Measurements from ENCODE around the gene SLC37A1. TPM values are rescaled to one million over a fixed set of nuclear protein-coding genes. Genes with fewer than 3 reads are reported as not detected.

Gene SLC37A1
- total RNA-seq, 3 donors from 2014 or later (not counting 1 experiment from before 2014, with no cell fraction given) = 24.8 to 25.8 (median 25.3) TPM

- no peak overlapping the region for H3K27ac Mint-ChIP-seq
- H3K4me3 ChIP-seq (ENCODE audit: low read length) = no peak overlapping the region
- peaks cover 25% of the 10 kb centered on the region for H3K36me3 ChIP-seq (ENCODE audit: control insufficient read depth, insufficient read depth, low read length)
- TF ChIP-seq, protein P1, sequence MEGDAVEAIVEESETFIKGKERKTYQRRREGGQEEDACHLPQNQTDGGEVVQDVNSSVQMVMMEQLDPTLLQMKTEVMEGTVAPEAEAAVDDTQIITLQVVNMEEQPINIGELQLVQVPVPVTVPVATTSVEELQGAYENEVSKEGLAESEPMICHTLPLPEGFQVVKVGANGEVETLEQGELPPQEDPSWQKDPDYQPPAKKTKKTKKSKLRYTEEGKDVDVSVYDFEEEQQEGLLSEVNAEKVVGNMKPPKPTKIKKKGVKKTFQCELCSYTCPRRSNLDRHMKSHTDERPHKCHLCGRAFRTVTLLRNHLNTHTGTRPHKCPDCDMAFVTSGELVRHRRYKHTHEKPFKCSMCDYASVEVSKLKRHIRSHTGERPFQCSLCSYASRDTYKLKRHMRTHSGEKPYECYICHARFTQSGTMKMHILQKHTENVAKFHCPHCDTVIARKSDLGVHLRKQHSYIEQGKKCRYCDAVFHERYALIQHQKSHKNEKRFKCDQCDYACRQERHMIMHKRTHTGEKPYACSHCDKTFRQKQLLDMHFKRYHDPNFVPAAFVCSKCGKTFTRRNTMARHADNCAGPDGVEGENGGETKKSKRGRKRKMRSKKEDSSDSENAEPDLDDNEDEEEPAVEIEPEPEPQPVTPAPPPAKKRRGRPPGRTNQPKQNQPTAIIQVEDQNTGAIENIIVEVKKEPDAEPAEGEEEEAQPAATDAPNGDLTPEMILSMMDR (IDR thresholded peaks at IDR 0.05) = no peak
- intact Hi-C loops (cut with micrococcal nuclease) = no loop called here
- H3K4me3 Mint-ChIP-seq = no peak overlapping the region
- no peaks in the 10 kb centered on the region for H3K9me3 ChIP-seq (ENCODE audit: control insufficient read depth, insufficient read depth, low read length)
- peaks cover 10% of the 10 kb centered on the region for H3K4me1 ChIP-seq (ENCODE audit: control insufficient read depth, insufficient read depth, low read length)
- ATAC-seq (no peak), DNase-seq (no peak)
- no peaks in the 10 kb centered on the region for H3K4me1 Mint-ChIP-seq
- no peaks in the 10 kb centered on the region for H3K27me3 Mint-ChIP-seq (ENCODE audit: low read depth in 2 of 2)
- no peaks in the 10 kb centered on the region for H3K9me3 Mint-ChIP-seq
- WGBS (ENCODE audit: insufficient coverage) = 60% methylated on average over 28 of the region's 28 CpGs
- no peaks in the 10 kb centered on the region for H3K36me3 Mint-ChIP-seq
- H3K27ac ChIP-seq (ENCODE audit: low read length) = peak overlapping the region; percentile 58
- H3K27me3 ChIP-seq (ENCODE audit: control insufficient read depth, insufficient read depth, low read length) = no peaks in the 10 kb centered on the region
These were observed 21.0 kb downstream of the SLC37A1 start for GRCh38 chr21:42534421-42535378.

DNA sequence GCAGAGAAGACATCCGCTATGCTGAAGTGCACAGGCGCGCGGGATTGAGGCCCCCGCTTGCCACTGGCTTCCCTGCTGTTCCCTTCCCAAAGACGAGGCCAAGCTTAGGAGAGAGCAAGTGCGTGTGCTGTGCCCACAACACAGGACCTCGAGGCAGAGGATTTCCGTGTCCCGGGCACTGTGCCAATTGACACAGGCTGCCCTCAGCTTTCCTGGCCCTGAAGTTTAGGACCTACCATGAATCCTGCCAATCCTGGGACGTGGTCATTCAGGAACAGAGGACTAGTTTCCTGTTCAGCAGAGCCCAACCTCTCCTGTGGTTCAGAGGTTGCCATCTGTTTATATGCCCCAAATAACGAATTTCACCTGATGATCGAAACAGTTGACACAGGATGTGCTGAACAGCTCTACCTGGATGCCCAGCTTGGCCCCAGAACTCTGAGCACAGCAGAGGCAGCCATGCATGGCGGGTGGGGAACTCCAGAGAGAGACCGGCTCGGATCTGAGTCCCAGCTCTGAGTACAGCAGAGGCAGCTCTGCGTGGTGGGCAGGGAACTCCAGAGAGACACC is 22.0 kb downstream of the SLC37A1 start:
- no peaks in the 10 kb centered on the region for H3K4me1 Mint-ChIP-seq
- Histone ChIP-seq H3K27ac (ENCODE audit: low read length) (peak overlapping the region; percentile 58), H3K36me3 (ENCODE audit: control insufficient read depth, insufficient read depth, low read length) (peaks cover 28% of the 10 kb centered on the region), H3K27me3 (ENCODE audit: control insufficient read depth, insufficient read depth, low read length) (no peaks in the 10 kb centered on the region), H3K4me3 (ENCODE audit: low read length) (no peak overlapping the region), H3K4me1 (ENCODE audit: control insufficient read depth, insufficient read depth, low read length) (peaks cover 10% of the 10 kb centered on the region), H3K9me3 (ENCODE audit: control insufficient read depth, insufficient read depth, low read length) (no peaks in the 10 kb centered on the region)
- WGBS (ENCODE audit: insufficient coverage) = 72% methylated on average over 17 of the region's 17 CpGs
- no peaks in the 10 kb centered on the region for H3K27me3 Mint-ChIP-seq (ENCODE audit: low read depth in 2 of 2)
- H3K36me3 Mint-ChIP-seq = no peaks in the 10 kb centered on the region
- intact Hi-C loops (cut with micrococcal nuclease) = no loop called here
- no peaks in the 10 kb centered on the region for H3K9me3 Mint-ChIP-seq
- no peak overlapping the region for H3K27ac Mint-ChIP-seq
- DNase-seq (no peak), ATAC-seq (no peak)
- no peak overlapping the region for H3K4me3 Mint-ChIP-seq
- TF ChIP-seq, protein P1 (IDR thresholded peaks at IDR 0.05) = no peak

DNA sequence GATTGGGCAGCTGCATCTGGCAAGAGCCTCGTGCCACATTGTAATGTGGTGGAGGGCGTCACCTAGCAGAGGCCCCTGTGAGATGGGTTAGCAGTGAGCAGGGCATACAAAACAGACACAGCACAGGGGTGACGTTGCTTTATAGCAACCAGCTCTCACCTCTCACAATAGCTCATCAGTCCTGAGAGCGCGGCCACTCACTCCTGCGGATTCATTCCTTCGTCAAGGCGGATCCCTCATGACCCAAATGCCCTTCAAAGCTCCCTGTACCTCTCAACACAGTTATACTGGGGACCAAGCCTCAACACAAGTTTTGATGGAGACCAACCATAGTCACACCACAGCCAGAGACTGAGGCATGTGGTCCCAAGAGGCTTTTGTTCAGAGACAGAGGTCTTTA is 22.9 kb downstream of the SLC37A1 start:
- DNase-seq (no peak), ATAC-seq (no peak)
- WGBS (ENCODE audit: insufficient coverage) = 85% methylated on average over 8 of the region's 8 CpGs
- H3K27ac ChIP-seq (ENCODE audit: low read length) = no peak overlapping the region
- H3K36me3 ChIP-seq (ENCODE audit: control insufficient read depth, insufficient read depth, low read length) = peaks cover 28% of the 10 kb centered on the region
- H3K4me3 ChIP-seq (ENCODE audit: low read length) = no peak overlapping the region
- Mint-ChIP-seq H3K9me3 (no peaks in the 10 kb centered on the region), H3K4me3 (no peak overlapping the region), H3K4me1 (no peaks in the 10 kb centered on the region), H3K27ac (no peak overlapping the region), H3K36me3 (no peaks in the 10 kb centered on the region), H3K27me3 (ENCODE audit: low read depth in 2 of 2) (no peaks in the 10 kb centered on the region)
- peaks cover 10% of the 10 kb centered on the region for H3K4me1 ChIP-seq (ENCODE audit: control insufficient read depth, insufficient read depth, low read length)
- intact Hi-C loops (cut with micrococcal nuclease) = no loop called here
- TF ChIP-seq, protein P1 (IDR thresholded peaks at IDR 0.05) = no peak
- no peaks in the 10 kb centered on the region for H3K9me3 ChIP-seq (ENCODE audit: control insufficient read depth, insufficient read depth, low read length)
- no peaks in the 10 kb centered on the region for H3K27me3 ChIP-seq (ENCODE audit: control insufficient read depth, insufficient read depth, low read length)
